Liver (tissue), 9 donors: Measurements from ENCODE around the gene E2F2. TPM values are rescaled to one million over a fixed set of nuclear protein-coding genes. Genes with fewer than 3 reads are reported as not detected.

Source experiments
- DNase-seq: peaks from one replicate; pipeline ENCODE4 v3.0.0-alpha.2; 2017; ENCODE audit warnings: low spot score
- H3K27ac ChIP-seq, 2 donors: one replicate each; pipeline ENCODE4 v1.7.0; 2013; ENCODE audit warnings: inconsistent platforms in 2 of 2, low read length in 2 of 2, control low read depth in 1 of 2, low read depth in 1 of 2, mild to moderate bottlenecking in 1 of 2
- H3K27me3 ChIP-seq, 4 donors: one replicate each; pipeline versions ENCODE4 v1.6.1 to v1.7.0; 2013; ENCODE audit warnings: low read length in 3 of 4, inconsistent platforms in 1 of 4, mild to moderate bottlenecking in 1 of 4, moderate library complexity in 1 of 4; ENCODE audit not compliant: control insufficient read depth in 4 of 4, insufficient read depth in 4 of 4
- H3K36me3 ChIP-seq, 4 donors: one replicate each; pipeline versions ENCODE4 v1.6.1 to v1.7.0; 2013; ENCODE audit warnings: low read length in 3 of 4, mild to moderate bottlenecking in 3 of 4, low read depth in 1 of 4, moderate library complexity in 1 of 4; ENCODE audit not compliant: control insufficient read depth in 4 of 4, insufficient read depth in 3 of 4
- H3K4me1 ChIP-seq, 4 donors: one replicate each; pipeline versions ENCODE4 v1.6.1 to v1.7.0; 2013; ENCODE audit warnings: low read length in 3 of 4, mild to moderate bottlenecking in 3 of 4, moderate library complexity in 1 of 4; ENCODE audit not compliant: control insufficient read depth in 4 of 4, insufficient read depth in 4 of 4
- H3K4me3 ChIP-seq, 3 donors: one replicate each; pipeline versions ENCODE4 v1.6.1 to v1.7.0; 2013; ENCODE audit warnings: low read length in 3 of 3, control low read depth in 1 of 3, low read depth in 1 of 3, mild to moderate bottlenecking in 1 of 3
- H3K9ac ChIP-seq, 2 donors: one replicate each; pipeline ENCODE4 v1.7.0; 2013; ENCODE audit warnings: low read length in 2 of 2, mild to moderate bottlenecking in 2 of 2, moderate library complexity in 2 of 2, control low read depth in 1 of 2, low read depth in 1 of 2
- H3K9me3 ChIP-seq, 4 donors: one replicate each; pipeline versions ENCODE4 v1.6.1 to v1.7.0; 2013; ENCODE audit warnings: low read length in 3 of 4; ENCODE audit not compliant: control insufficient read depth in 4 of 4
- ATF3 ChIP-seq: IDR thresholded peaks from 2 replicates; pipeline ENCODE4 v1.6.1; 2016; ENCODE audit warnings: antibody characterized with exemption
- CTCF ChIP-seq: fragments of 150-350 bp; IDR thresholded peaks from 2 replicates; pipeline ENCODE4 v1.5.1; 2017; ENCODE audit warnings: improper control_type of control experiment, low read depth, low read length; ENCODE audit not compliant: missing input control
- FOXA1 ChIP-seq: IDR thresholded peaks from 2 replicates; pipeline ENCODE4 v1.6.1; 2016; ENCODE audit warnings: antibody characterized with exemption
- FOXA2 ChIP-seq: IDR thresholded peaks from 2 replicates; pipeline ENCODE4 v1.6.1; 2016; ENCODE audit warnings: antibody characterized with exemption
- GABPA ChIP-seq, 2 donors: IDR thresholded peaks in 1 of 2; conservative IDR thresholded peaks in 1 of 2; 2 replicates each; pipeline ENCODE4 v1.6.1; 2016; ENCODE audit warnings: antibody characterized with exemption in 2 of 2, mild to moderate bottlenecking in 1 of 2, moderate library complexity in 1 of 2
- HNF4A ChIP-seq, 2 donors: conservative IDR thresholded peaks; 2 replicates each; pipeline ENCODE4 v1.6.1; 2016; ENCODE audit warnings: antibody characterized with exemption in 2 of 2, mild to moderate bottlenecking in 2 of 2
- HNF4G ChIP-seq: IDR thresholded peaks from 2 replicates; pipeline ENCODE4 v1.6.1; 2016; ENCODE audit warnings: antibody characterized with exemption
- JUND ChIP-seq, 2 donors: IDR thresholded peaks; 2 replicates each; pipeline ENCODE4 v1.6.1; 2016; ENCODE audit warnings: antibody characterized with exemption in 2 of 2
- MAX ChIP-seq: IDR thresholded peaks from 2 replicates; pipeline ENCODE4 v1.6.1; 2016; ENCODE audit warnings: antibody characterized with exemption
- NR2F2 ChIP-seq: IDR thresholded peaks from 2 replicates; pipeline ENCODE4 v1.6.1; 2016; ENCODE audit warnings: antibody characterized with exemption
- REST ChIP-seq: IDR thresholded peaks from 2 replicates; pipeline ENCODE4 v1.6.1; 2016; ENCODE audit warnings: antibody characterized with exemption, mild to moderate bottlenecking
- SP1 ChIP-seq: IDR thresholded peaks from 2 replicates; pipeline ENCODE4 v1.6.1; 2018; ENCODE audit warnings: antibody characterized with exemption, mild to moderate bottlenecking
- TAF1 ChIP-seq: conservative IDR thresholded peaks from 2 replicates; pipeline ENCODE4 v1.6.1; 2016; ENCODE audit warnings: antibody characterized with exemption, mild to moderate bottlenecking
- YY1 ChIP-seq: IDR thresholded peaks from 2 replicates; pipeline ENCODE4 v1.6.1; 2016; ENCODE audit warnings: antibody characterized with exemption, mild to moderate bottlenecking
- WGBS: extraction: QIAGEN DNeasy Blood & Tissue Kit; methylation state at CpG from one replicate; pipeline ENCODE4 v1.1.7; 2013; 5-methylcytosine and 5-hydroxymethylcytosine counted together
- polyA plus RNA-seq, 2 donors: library from polyadenylated mRNA; stranded (reverse) in 1 of 2; unstranded in 1 of 2; fragments of 200-250 nt in 1 of 2; fragments of >200 nt in 1 of 2; fragmentation: Nextera tagmentation in 1 of 2; extraction: Ambion mirVana in 1 of 2; gene quantifications; one replicate each; pipeline versions ENCODE4 v1.2.1 to v1.2.3, GENCODE V29; 2013 to 2015
- total RNA-seq, 2 donors: library from RNA; depleted of rRNA; stranded (reverse); fragments of >200 nt; gene quantifications; one replicate each; pipeline ENCODE4 v1.2.3, GENCODE V29; 2014
- donor health status: healthy.
- donor health status: healthy.
- donor health status: healthy.
- donor health status: healthy.
- donor health status: healthy.

The E2F2 gene
- total and polyA plus RNA-seq, 4 donors, result 0.08 to 79.9 (median 0.44) TPM

- TF ChIP-seq REST, result no peak
These were observed 20.8 kb upstream of the E2F2 start (continued) for GRCh38 chr1:23551849-23552248.

GRCh38 chr1:23548704-23549143 lies 17.7 kb upstream of the E2F2 start:
- H3K27me3 ChIP-seq, result no peaks in the 10 kb centered on the region
- H3K4me1 ChIP-seq, result no peaks in the 10 kb centered on the region
- no peaks in the 10 kb centered on the region for H3K9me3 ChIP-seq
- TF ChIP-seq REST (no peak), MAX (no peak), HNF4A (conservative IDR thresholded peaks at IDR 0.05) (no peak), CTCF (no peak), FOXA2 (no peak), NR2F2 (no peak), GABPA (IDR thresholded peaks at IDR 0.05 in 1 of 2, conservative IDR thresholded peaks at IDR 0.05 in 1 of 2) (no peak), FOXA1 (no peak), JUND (IDR thresholded peaks at IDR 0.05) (no peak)
- H3K4me3 ChIP-seq, result no peak overlapping the region
- H3K27ac ChIP-seq, result no peak overlapping the region
- no peak overlapping the region for H3K9ac ChIP-seq
- DNase-seq, result no peak
- WGBS, result 80% methylated on average over 9 of the region's 9 CpGs
- no peaks in the 10 kb centered on the region for H3K36me3 ChIP-seq

GRCh38 chr1:23546897-23547584 lies 16.0 kb upstream of the E2F2 start:
- Histone ChIP-seq H3K9ac (no peak overlapping the region), H3K36me3 (no peaks in the 10 kb centered on the region), H3K4me3 (no peak overlapping the region), H3K9me3 (no peaks in the 10 kb centered on the region), H3K27me3 (no peaks in the 10 kb centered on the region), H3K4me1 (no peaks in the 10 kb centered on the region), H3K27ac (no peak overlapping the region)
- WGBS, result 76% methylated on average over 8 of the region's 8 CpGs
- no peak for DNase-seq
- no peak for TF ChIP-seq HNF4G
- TF ChIP-seq YY1, result no peak
- TF ChIP-seq CTCF, result no peak
- TF ChIP-seq TAF1, result no peak
- no peak for TF ChIP-seq ATF3
- TF ChIP-seq MAX, result no peak
- TF ChIP-seq JUND (IDR thresholded peaks at IDR 0.05), result no peak
- no peak for TF ChIP-seq HNF4A (conservative IDR thresholded peaks at IDR 0.05)
- no peak for TF ChIP-seq SP1
- TF ChIP-seq NR2F2, result no peak
